Measurements from ENCODE around the gene DTL. TPM values are rescaled to one million over a fixed set of nuclear protein-coding genes. Genes with fewer than 3 reads are reported as not detected.

Gene DTL
- total RNA-seq, 1 donor from 2014 or later: 0.48 TPM

GRCh38 chr1:212074856-212075255 is 39.3 kb downstream of the DTL start:
- no peak for DNase-seq (ENCODE audit: low spot score)
- intact Hi-C loops (cut with DNase I): loop anchor here (1.0 to 5.0 kb wide), 3 partner anchors 32 to 210 kb away; partner anchors contain the start of gene PPP2R5A

- intact Hi-C loops (cut with DNase I): loop anchor here (5.0 kb wide), 1 partner anchor 155 kb away; no protein-coding TSS in a partner anchor
- DNase-seq (ENCODE audit: low spot score): no peak
These were observed 41.5 kb downstream of the DTL start for GRCh38 chr1:212077028-212077427.

- no peak for DNase-seq (ENCODE audit: low spot score)
- intact Hi-C loops (cut with DNase I): loop anchor here (5.0 kb wide), 1 partner anchor 153 kb away; no protein-coding TSS in a partner anchor
These were observed 43.3 kb downstream of the DTL start for GRCh38 chr1:212078826-212079225.

- intact Hi-C loops (cut with DNase I): no loop called here
- DNase-seq (ENCODE audit: low spot score): no peak
These were observed 47.3 kb downstream of the DTL start for GRCh38 chr1:212082765-212083406.

DNA sequence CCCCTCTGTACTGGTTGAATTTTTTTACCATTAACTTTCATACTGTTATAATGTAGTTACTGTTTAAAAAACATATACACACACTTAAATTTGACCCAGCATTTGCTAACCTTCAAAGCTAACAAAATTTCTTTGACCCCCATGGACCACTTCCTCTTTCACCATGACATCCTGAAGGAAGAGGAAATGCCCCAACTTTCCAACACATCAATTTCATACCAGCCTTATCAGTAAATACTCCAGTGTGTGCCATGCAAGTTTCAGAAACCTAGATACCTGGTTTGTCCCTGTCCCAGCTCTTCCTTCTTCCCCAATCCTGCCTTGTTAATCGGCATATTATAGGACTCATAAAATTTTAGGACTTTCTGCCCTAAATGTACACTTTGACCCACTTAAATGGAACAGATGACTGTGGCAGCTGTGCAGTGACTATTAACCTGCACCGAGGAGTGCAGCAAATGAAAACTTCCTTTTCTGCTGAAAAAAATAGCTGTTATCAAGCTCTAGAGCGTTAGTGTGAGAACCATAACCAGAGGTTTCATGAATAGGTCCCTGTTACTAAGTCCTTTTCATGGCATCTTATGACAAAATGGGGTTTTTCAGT is 54.1 kb downstream of the DTL start:
- no peak for DNase-seq (ENCODE audit: low spot score)
- intact Hi-C loops (cut with DNase I): no loop called here

DNA sequence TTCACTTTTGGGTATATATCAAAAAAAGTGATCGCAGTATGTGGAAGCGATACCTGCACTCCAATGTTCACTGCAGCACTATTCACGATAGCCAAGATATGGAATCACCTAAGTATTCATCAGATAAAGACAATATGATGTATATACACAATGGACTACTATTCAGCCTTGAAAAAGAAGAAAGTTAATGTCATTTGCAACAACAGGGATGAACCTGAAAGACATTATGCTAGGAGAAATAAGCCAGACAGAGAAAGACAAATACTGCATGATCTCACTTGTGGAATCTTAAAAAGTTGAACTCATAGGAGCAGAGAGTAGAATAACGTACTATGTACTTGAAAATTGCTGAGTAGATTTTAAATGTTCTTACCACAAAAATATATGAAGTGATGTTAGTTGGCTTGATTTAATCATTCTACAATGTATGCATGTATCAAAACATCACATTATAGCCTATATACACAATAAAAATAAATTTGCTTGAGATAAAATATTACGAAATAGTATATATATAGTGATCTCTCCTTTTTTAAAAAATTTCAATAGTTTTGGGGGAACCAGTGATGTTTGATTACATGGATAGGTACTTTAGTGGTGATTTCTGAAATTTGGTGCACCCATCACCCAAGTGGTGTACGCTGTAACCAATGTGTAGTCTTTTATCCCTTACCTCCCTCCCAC is 56.0 kb downstream of the DTL start:
- no peak for DNase-seq (ENCODE audit: low spot score)

DNA sequence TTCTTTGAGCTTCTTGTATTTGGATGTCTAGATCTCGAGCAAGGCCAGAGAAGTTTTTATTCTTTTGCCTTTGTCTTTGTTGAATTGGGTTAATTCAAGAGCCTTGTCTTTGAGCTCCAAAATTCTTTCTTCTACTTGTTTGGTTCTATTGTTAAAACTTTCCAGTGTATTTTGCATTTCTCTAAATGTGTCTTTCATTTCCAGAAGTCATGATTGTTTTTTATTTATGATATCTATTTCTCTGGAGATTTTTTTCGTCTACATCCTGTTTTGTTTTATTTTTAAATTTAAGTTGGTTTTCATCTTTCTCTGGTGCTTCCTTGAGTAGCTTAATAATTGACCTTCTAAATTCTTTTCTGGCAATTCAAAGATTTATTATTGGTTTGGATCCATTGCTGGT is 61.8 kb downstream of the DTL start:
- DNase-seq (ENCODE audit: low spot score): no peak
- intact Hi-C loops (cut with DNase I): no loop called here

More for the DNA sequence above, 56.0 kb downstream of the DTL start:
- intact Hi-C loops (cut with DNase I): no loop called here

GRCh38 chr1:212098310-212098709 is 62.8 kb downstream of the DTL start:
- DNase-seq (ENCODE audit: low spot score): no peak
- intact Hi-C loops (cut with DNase I): no loop called here

- intact Hi-C loops (cut with DNase I): no loop called here
These were observed 63.2 kb downstream of the DTL start for GRCh38 chr1:212098771-212099170.

GRCh38 chr1:212101251-212101650 is 65.7 kb downstream of the DTL start:
- intact Hi-C loops (cut with DNase I): no loop called here
- DNase-seq (ENCODE audit: low spot score): no peak

More at GRCh38 chr1:212098771-212099170, 63.2 kb downstream of the DTL start:
- no peak for DNase-seq (ENCODE audit: low spot score)

- DNase-seq (ENCODE audit: low spot score): no peak
- intact Hi-C loops (cut with DNase I): no loop called here
These were observed 66.2 kb downstream of the DTL start for GRCh38 chr1:212101735-212102134.

- intact Hi-C loops (cut with DNase I): loop anchor here (5.0 kb wide), 1 partner anchor 32 kb away; no protein-coding TSS in a partner anchor
- no peak for DNase-seq (ENCODE audit: low spot score)
These were observed 69.2 kb downstream of the DTL start for GRCh38 chr1:212104586-212105325.

DNA sequence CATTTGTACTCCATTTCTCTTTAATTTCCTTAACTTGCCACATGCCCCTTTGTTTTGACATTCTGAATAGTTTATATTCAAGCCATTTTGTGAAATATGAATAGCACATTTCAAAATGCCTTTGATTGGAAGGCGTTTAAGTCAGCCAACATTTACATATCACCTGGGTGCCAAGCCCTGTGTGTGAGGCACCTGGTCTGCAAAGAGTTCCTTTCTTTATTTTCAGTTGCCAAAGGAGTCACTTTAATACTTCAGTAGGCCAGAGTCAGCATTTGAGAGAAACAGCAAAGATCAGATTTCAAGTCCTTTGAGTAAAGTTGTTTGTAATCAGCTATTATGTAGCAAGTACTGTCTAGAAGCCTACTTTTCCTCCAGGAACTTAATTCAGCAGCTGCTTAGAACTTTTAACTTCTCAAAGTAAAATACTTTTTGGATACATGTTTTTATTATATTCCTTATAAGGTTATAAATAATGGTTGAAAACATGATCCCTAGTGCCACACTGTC is 70.8 kb downstream of the DTL start:
- DNase-seq (ENCODE audit: low spot score): no peak
- intact Hi-C loops (cut with DNase I): loop anchor here (5.0 kb wide), 1 partner anchor 34 kb away; no protein-coding TSS in a partner anchor

- intact Hi-C loops (cut with DNase I): loop anchor here (5.0 kb wide), 1 partner anchor 35 kb away; no protein-coding TSS in a partner anchor
- DNase-seq (ENCODE audit: low spot score): no peak
These were observed 71.9 kb downstream of the DTL start for GRCh38 chr1:212107481-212107880.

DNA sequence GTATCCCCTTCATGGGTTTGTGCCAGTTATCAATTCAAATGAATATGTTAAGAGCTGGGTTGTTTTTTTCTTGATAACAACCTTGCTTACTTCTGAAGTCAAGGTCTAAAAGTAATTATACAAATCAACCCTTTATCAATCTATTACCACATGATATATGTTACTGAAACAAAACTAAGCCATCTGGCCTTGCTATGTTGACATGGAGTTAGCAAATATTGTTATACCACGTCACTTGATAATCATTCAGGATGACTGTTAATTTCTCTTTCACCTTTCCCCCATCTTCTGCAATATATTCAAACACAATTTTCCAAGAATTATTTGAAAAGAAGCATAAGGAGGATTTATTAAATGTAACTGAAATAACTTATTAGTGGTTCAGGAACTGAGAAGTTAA is 72.6 kb downstream of the DTL start:
- intact Hi-C loops (cut with DNase I): loop anchor here (5.0 kb wide), 1 partner anchor 36 kb away; no protein-coding TSS in a partner anchor
- no peak for DNase-seq (ENCODE audit: low spot score)

GRCh38 chr1:212108981-212109380 is 73.4 kb downstream of the DTL start:
- intact Hi-C loops (cut with DNase I): loop anchor here (5.0 kb wide), 1 partner anchor 37 kb away; no protein-coding TSS in a partner anchor
- DNase-seq (ENCODE audit: low spot score): no peak

DNA sequence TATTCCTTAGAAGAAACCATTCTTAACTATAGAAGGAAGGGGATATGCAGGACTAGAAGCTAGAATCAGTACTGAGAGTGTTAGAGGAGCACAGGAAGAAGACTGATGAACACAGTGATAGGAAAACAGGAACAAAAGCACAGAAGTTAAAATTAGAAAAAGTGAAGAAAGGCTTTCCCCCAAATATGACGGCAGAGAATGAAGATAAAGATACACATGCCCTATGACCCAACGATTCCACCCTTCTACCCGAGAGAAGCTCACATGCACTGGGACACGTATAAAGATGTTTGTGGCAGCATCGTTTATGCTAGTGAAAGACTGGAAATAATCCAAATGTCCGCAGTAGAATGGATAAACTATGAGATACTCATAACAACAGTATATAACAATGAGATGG is 74.2 kb downstream of the DTL start:
- intact Hi-C loops (cut with DNase I): loop anchor here (5.0 kb wide), 1 partner anchor 37 kb away; no protein-coding TSS in a partner anchor
- DNase-seq (ENCODE audit: low spot score): no peak

DNA sequence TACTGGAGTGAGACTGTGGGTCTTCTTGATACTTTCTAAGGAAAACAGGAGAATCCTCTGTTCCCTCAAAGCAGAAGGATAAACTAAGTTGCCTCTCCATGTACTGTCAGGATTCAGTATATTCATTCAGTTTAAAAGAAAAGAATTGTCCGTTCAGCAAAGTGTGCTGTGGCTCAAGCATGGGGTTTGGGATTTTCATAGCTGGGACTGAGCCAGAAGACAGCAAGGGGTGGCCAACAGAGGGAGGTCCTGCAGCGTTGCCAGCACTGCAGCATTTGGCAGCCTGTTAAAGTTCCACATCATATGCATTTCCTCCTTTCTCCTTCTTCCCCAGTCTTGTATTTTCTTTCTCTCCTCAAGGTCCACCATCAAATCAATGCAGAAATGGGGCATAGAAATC is 75.1 kb downstream of the DTL start:
- intact Hi-C loops (cut with DNase I): no loop called here
- no peak for DNase-seq (ENCODE audit: low spot score)

DNA sequence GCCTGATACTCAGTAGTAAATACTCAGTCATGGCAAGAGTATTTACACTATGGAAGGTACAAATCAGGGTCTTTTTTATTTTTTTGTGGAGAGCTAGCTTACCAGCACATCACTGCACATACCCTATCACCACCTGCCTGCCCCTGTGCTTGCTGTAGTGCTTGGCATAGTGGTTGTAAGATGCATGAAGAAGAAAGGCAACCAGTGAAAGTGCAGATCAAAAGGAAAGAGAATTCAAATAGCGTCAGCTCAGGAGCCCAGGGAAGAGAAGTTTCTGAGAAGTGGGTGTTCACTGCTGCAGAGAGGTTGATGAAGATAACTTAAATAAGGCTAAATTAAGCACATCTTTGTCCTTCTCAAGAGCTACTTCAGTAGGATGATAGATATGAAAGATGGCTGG is 76.0 kb downstream of the DTL start:
- intact Hi-C loops (cut with DNase I): no loop called here
- no peak for DNase-seq (ENCODE audit: low spot score)
